OCI-M1 (cell line): ENCODE results near the gene TOM1L2.
"Not testable (repeated sequence)": the region's sequence is repeated elsewhere in the genome, so short reads cannot be mapped to it uniquely, and the experiment has no call there.

ENCODE experiments used
- DNase-seq: peaks from one replicate; lab custom pipeline; 2025; lab: John Stamatoyannopoulos, UW

TOM1L2 gene

DNA sequence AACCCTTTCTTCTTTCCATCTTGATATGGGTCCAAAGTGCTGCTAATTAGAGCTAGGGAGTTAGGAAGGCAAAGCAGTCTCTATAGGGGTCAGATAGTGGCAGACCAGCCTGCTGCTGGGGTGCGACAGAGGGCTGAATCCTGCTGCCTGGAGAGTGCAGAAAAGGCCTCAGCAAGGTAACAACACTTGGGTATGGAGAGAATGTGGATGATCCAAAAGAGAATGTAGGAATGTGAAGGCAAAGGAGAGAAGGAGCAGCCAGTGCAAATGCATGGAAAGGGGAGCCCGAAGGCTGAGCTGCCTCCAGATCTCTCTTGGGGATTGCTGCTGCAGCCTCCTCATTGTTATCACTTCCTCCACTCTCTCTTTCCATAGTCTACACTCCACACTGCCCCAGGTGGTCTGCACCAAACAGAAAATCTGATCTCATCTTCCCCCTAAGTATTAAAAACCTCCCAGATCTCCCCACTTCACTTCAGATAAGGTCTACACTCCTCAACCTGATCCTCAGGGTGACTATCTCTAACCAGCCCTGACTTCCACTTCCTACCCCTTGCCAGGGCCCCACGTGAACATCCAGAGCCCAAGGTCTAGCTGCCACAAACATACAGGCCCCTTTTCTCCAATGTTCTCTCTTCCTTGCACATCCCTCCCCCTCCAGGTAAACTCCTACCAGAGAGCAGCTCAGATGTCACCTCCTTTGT is 28.8 kb downstream of the TOM1L2 start:
- no peak for DNase-seq

DNA sequence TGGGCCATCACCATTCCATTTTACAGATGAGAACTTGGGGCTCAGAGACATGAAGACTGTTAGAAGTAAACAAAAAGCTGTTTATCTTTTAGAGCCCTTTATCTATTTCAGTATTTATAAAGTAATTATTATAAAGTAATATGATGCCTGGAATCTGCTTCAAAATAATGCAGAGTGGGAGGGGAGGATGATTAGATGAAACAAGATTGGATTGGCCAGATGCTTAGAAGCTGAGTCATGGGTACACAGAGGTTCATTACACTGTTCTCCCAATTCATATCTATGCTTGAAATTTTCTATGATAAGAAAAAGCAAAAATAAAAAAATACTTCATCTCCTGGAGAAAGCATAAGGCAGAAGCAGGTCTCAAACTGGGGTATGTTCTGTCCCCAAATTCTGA is 29.4 kb downstream of the TOM1L2 start:
- no peak for DNase-seq

DNA sequence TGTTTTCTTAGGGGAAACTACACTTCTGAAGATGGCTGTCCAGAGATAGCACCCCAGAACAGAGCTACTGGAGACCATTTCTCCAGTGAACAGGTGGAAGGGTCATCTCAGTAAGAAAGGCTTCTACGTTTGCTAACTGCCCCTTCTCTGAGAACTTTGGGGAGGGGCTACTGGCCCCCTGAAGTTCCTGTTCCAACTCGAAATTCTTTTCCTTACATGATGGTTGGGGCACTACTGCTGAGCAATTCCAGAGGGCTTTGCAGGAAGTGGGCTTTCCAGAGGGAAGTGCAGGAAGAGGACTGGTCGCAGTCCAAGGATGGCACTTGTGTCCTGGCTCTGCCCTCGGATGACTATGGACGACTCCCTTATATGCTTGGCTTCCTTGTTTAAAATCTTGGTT is 31.2 kb downstream of the TOM1L2 start:
- DNase-seq, result no peak

DNA sequence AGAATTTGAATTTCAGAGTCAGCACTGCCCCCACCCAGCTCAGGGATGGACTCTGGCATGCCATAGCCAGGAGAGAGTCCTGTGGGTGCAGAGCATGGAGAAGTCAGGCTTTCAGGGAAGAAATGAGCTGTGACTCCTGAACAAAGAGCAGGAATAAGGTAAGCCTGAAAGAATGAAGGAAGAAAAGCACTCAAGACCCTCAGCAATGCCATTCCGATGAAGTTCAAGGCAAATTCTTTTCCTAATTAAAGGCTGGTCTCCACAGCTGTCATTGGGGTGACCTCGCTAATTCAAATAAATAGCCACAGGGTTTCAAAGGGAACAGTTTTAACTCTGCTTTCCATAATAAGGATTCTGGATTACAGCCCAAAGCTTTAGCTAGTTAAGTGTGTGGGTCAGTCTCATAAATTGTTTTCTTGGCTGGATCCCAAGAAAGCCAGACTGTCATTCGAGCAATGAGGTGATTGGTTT is 31.7 kb downstream of the TOM1L2 start:
- DNase-seq, result no peak

DNA sequence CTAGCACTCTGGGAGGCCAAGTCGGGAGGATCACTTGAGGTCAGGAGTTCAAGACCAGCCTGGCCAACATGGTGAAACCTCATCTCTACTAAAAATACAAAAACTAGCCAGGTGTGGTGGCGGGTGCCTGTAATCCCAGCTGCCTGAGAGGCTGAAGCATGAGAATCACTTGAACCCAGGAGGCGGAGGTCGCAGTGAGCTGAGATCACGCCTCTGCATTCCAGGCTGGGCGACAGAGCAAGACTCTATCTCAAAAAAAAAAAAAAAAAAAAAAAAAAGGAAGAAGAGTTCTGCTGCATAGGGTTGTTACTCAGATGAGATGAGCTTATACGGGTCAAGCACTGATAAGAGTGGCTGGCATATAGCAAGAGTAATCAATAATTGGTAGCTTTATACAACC is 32.3 kb downstream of the TOM1L2 start:
- not testable (repeated sequence) for DNase-seq

DNA sequence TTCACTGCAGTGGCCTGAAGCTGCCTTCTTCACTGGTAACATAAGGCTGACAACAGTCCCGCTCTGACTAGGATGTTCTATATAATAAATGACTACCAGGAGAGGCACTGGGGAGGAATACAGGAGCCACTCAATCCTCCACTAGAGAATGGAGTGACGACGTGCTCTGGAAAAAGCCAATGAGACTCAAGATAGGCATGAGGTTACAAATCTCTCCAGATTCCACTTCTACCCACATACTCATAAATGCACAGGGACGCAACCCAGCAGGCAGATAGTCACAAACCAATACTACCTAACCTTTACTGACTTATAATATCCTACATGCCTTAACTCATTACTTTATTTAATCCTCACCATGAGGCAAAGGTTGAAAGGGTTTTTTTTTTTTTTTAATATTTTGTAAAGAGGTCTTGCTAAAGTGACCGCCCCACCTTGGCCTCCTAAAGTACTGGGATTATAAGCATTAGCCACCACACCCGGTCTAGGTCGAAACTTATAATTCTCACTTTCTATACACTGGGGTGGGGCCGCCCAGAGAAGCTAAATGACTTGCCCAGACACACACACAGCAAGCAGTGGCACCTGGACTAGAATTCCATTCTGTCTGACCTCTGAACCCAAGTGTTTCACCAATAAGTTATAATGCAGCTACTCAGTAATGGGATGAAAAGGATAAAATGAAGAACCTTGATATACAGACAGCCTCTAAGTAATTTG is 33.7 kb downstream of the TOM1L2 start:
- no peak for DNase-seq

DNA sequence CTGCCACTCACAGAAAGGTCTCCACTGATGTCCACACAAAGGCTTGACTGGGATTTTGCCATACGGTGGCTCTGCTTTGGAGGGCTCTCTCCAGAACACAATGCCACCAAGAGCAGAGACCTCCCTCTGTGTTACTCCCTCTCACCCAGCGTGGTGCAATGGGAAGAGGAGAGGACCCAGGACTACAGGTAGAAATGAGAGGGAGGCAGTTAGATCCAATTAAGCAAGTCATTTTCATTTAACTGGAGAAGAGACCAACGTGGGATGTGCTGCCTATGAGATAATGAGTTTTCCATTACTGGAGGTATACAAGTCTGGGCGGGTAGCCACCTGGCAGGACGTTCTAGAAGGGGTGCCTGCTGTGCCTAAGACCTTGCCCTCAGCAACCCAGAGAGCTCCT is 34.2 kb downstream of the TOM1L2 start:
- DNase-seq, result no peak

DNA sequence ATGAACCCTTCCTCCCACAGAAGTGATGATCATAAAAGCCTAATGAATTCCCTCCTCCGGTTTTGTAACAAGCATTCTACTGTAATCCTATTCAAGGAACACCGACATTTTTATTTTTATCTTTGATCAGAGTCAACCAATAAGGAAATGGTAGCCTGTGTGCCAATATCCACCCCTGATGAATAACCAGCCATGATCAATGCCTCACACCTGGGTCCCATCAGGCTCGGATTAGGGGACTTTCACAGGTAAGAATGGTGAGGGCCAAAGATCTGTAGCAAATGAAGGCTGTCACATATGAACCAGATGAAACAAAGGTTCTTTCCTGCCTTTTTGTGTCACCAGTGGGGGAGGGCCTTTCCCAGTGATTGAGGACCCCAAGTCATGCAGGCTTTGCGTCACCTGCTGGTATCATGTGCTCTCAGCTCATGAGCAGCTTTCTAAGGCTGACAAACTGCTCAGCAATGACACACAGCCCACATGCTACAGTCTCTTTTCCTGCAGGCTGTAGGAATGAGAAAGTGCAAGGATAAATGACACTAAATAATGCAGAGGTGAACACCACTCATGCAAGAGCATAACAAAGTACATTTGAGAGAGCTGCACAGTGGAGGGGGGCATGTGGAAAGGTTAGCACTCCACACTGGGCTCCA is 34.9 kb downstream of the TOM1L2 start:
- DNase-seq, result no peak

DNA sequence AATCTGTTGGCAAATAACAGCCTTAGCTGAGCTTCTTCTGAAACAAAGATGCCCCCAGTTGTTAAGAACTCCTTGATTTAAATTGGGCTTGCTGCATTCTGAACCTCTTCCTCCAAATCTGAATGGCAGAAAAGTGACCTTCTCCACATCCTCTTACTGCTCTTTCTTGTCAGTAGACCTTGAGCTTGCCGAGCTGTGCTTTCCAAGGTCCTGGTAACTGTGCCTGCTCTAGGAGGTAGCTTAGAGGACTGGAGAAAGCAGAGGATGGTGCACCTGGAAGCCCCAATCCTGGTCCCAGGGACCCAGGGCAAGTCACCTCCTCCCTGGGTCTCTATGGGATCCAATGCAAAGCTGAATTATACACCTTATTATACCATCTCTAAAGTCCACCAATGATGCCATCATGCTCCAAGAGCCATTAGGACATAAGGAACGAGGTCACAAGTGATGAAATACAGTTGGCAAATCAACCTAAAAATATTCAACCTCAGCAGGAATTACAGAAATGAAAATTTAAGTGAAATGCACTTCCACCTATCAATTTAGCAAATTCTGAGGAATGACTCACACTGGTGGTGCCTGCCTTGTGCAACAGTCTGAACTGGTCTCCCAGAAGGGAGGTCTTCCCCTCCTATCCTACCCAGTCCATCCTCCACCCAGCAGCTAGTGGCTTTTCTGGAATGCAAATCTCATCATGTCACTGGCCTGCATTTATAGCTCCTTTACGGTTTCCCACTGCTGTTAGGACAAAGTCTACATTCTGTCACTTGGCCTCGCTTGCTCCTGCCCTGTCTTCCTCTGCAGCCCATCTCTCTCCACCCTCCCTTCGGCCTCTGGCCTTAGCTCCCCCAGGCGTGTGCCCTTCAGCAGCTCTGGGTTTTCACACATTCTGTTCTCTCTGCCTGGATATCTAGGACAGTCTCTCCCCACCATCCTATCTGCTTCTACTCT is 36.6 kb downstream of the TOM1L2 start:
- DNase-seq, result no peak

DNA sequence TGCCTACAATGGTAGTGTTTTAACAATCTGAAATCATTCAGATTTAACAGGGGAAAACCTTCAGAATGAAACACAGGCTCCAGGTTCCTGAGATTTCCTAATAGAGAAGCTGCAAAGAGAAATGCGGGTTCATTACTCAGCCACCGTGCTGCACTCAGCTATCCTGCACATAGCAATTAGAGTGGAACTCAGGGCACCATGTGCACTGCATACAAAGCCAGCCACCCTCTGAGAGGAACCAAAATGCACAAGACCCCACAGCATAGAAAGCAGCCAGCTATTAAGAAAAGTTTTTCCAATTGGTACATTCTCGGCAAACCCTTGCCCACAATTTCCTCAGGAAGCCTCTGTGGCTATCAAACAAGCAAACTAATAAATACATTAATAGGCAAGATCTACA is 37.4 kb downstream of the TOM1L2 start:
- no peak for DNase-seq

DNA sequence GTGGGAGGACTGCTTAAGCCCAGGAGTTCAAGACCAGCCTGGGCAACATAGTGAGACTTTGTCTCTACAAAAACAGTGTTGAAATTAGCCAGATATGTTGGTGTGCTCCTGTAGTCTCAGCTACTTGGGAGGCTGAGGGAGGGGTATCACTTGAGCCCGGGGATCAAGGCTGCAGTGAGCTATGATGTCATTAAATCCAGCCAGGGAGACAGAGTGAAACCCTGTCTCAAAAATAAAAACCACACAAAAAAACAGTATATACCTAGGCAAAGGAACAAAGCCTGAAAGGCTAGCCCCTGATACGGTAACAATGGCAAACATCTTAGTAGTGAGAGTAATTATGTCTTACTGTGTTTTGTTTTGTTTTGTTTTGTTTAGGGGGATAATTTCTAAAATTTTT is 38.0 kb downstream of the TOM1L2 start:
- DNase-seq, result no peak

DNA sequence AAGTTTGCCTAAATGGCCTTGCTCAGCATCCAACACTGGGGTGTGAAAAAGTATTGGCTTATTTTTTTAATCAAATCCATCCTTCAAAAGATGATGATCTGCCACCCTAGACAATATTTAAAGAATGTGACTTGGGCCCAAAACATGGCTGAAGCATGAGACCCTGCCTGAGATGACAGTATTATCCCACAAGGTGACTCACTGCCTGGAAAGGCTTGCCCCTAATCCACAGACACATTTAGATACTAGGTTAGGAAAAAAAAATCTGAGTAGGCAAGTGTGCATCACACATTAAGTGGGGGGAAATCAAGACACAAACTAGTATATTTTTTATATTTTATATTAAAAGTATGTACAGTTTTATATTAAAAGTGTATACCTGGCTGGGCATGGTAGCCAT is 38.4 kb downstream of the TOM1L2 start:
- no peak for DNase-seq

DNA sequence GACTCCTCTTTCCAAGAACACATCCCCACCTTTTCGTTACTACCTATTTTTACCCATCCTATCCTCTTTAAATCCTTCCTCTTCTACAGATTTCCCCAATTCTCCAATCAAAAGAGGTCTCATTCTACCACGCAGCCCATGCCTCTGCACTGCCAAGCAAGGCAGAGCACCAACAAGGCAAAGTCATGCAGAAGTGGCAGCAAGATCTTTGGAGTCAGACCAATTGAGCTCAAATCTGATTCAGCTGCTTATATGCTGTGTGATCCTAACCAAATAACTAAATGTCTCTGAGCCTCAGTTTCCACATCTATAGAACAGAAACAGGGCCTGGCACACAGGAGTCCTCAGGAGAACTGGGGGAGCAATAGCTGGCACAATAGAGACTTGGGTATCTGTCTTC is 41.0 kb downstream of the TOM1L2 start:
- no peak for DNase-seq

DNA sequence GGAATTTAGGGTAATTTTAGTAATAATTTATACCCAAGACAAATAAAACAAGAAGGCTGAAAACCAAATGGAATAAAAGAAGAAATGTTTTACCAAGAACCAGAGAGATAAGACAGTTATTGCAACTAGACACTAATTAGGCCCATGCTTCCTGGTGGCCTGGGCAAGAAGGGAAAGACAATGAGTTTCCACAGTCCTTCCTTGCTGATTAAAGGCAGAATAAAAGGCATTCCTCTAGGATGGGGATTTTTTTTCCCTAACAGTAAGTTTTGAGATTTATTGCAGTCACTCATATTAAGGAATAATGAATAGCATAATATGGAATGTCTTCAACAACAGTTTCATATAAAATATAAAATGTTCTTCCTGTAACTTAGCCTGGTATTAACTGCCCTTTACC is 41.5 kb downstream of the TOM1L2 start:
- no peak for DNase-seq

DNA sequence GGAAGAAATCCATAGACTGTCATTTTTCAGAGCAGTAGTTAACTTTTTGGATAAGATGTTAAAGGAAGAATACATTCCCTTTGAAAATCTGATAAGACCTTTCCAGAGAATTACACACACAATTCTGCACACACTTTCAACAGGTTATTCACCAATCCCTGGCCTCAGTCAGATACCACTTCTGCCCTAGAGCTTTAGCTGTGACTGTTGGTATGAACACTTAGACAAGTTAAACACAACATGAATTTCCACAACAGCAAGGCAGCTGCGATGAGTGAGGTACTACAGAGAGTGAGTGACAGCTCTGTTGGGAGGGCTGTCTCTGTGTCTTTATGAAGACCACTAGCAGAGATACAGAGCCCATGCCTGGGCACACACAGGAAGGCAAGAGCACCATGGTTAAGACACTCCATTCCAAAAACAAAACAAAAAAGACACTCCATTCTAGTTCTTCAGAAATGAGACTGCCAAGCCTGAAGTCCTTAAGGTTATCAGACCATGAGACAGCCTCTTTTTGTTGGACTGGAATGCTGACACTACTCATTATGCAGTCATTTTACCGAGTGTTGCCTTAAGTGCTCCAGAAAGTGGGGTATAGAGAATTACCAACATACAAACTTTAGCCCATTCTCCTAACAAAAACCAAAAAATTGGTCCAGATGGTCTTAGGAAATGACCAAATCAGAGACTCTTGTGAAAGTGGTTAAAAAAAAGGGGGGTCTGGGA is 42.4 kb downstream of the TOM1L2 start:
- DNase-seq, result no peak

DNA sequence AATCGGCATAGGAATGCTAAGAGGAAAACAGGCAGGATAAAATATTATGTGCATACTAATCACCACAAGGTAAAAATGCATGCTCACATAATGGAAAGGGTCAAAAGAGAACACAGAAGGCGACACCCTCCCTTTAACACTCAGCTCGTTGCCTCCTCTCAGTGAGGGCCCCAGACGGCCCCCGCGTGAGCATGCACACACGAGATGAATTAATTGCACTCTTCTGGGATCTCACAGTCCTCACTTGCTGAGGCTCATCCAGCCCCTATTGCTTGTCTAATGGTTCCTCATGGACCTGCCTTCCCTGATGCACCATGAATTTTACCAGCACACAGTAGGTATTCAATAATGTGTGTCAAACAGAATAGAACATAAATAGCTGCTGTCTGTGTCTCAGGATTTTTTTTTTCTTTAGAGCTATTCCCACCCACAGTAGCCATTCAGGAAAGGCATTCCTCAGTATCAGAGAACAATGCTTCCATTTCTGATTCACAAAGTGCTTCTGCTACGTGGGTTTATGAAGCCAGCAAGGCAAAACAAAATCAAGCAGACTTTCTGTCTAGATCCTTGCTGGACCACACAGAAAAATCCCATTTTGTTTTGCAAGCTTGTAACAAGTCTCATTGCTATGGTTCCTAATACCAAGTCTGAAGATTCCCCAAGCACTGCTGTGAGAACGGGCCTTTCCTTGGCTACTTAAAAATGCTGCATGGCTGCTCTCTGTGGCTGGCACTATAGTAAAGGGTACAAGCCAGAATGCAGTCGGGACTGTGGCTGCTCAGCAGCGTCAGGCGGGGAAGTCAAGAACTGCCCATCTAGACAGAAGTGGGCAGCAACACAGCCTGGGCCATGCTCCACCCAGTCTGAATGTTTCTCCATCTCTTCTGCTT is 43.6 kb downstream of the TOM1L2 start:
- no peak for DNase-seq

DNA sequence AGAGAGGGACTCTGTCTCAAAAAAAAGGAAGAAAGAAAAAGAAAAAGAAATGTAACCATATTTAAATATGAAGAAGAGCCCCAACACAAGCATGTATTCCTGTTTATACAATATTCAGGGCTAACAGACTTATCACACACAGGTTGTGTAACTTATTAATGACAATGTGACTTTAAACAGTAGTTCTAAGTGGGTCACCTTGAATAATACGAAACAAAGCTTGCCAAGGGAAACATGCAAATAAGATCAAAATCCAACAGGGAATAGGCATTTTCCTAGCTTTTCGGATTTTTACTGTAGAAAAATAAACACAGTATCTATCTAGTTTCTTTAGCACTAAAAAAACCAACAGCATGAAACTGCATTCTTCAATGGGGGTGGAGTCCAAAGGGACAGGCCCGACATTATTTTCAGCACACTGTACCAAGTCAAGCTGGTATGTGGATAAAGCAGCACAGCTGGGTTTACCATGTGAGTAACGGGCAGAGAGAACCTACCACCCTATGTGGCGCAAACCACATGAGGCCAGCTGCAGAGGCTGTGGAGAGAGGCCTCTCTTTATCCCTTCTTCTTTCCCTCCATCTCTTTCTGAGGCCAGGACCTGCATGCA is 45.3 kb downstream of the TOM1L2 start:
- DNase-seq, result no peak

DNA sequence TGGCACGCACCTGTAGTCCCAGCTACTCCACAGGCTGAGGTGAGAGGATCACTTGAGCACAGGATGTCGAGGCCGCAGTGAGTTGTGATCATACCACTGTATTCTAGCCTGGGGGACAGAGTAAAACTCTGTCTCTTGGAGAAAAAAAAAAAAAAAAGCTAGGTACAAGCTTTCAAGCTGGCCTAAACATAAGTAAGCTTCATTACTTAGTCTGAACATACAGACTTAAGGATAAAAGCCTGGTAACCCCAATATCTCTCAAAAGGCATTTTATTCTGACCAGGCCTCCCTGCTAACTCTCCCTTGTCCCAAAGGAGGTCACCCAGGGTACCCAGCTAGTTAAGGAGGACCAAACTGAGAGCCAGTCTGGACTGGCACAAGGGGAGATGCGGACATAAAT is 46.2 kb downstream of the TOM1L2 start:
- no peak for DNase-seq

DNA sequence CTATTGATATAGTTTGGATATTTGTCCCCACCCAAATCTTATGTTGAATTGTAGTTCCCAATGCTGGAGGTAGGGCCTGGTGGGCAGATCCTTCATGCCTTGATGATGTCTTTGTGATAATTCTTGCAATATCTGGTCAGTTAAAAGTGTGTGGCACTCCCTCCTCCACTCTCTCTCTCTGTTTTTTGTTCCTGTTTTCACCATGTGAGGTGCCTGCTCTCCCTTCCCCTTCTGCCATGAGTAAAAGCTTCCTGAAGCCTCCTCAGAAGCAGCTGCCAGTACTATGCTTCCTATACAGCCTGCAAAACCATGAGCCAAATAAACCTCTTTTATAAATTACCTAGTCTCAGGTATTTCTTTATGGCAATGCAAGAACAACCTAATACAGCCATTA is 47.3 kb downstream of the TOM1L2 start:
- peak; percentile 26 for DNase-seq
